ENCODE data around the gene NECTIN2. TPM values are rescaled to one million over a fixed set of nuclear protein-coding genes. Genes with fewer than 3 reads are reported as not detected.

The NECTIN2 gene
- total RNA-seq, 1 experiment from 2014 or later = 61.0 TPM

DNA sequence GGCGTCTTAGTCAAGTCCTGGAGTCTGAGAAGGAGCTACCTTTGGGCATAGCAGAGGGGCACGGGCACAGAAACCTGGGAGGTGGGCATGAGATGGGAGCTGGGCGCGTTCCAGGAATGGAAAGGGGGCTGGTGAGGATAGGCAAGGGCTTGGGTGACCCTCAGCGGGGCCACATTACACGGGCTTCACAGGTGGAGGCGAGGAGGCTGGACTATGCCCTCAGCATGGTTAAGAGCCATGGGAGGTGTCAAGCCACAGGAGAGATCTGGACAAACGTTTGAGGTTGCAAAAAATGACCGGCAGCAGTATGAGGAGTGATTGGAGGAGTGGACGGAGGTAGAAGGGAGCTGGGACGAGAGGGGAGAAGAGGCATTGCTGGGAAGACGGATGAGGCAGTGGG is 21.5 kb downstream of the NECTIN2 start:
- Histone ChIP-seq H3K4me3 (ENCODE audit: low read length) (no peak overlapping the region), H3K4me1 (ENCODE audit: insufficient read depth, low read length) (no peaks in the 10 kb centered on the region), H4K20me1 (ENCODE audit: low read length) (no peaks in the 10 kb centered on the region), H3K9me2 (replicated peaks; ENCODE audit: low read length) (no peaks in the 10 kb centered on the region), H3K9me3 (ENCODE audit: low read length) (no peaks in the 10 kb centered on the region), H3K27me3 (ENCODE audit: low read length) (no peaks in the 10 kb centered on the region), H2AFZ (ENCODE audit: low read length) (no peak overlapping the region), H3K27ac (ENCODE audit: low read length) (no peak overlapping the region), H3K9ac (ENCODE audit: low read length) (no peak overlapping the region), H3F3A (ENCODE audit: low read length, unreplicated experiment) (no peaks in the 10 kb centered on the region), H3K36me3 (ENCODE audit: low read depth, low read length) (no peaks in the 10 kb centered on the region), H3K79me2 (ENCODE audit: low read length) (no peaks in the 10 kb centered on the region), H3K4me2 (ENCODE audit: low read length) (no peak overlapping the region)
- ATAC-seq (no peak), DNase-seq (no peak)
- POLR2A ChIA-PET (ENCODE audit: unreplicated experiment) = no interaction called here
- CTCF ChIA-PET = no interaction called here
- BruUV-seq (replicated peaks) = no TSS peak
- no peak for TF ChIP-seq EZH2phosphoT487 (IDR thresholded peaks at IDR 0.05; ENCODE audit: borderline replicate concordance, low read length)
- TF ChIP-seq, protein P1, sequence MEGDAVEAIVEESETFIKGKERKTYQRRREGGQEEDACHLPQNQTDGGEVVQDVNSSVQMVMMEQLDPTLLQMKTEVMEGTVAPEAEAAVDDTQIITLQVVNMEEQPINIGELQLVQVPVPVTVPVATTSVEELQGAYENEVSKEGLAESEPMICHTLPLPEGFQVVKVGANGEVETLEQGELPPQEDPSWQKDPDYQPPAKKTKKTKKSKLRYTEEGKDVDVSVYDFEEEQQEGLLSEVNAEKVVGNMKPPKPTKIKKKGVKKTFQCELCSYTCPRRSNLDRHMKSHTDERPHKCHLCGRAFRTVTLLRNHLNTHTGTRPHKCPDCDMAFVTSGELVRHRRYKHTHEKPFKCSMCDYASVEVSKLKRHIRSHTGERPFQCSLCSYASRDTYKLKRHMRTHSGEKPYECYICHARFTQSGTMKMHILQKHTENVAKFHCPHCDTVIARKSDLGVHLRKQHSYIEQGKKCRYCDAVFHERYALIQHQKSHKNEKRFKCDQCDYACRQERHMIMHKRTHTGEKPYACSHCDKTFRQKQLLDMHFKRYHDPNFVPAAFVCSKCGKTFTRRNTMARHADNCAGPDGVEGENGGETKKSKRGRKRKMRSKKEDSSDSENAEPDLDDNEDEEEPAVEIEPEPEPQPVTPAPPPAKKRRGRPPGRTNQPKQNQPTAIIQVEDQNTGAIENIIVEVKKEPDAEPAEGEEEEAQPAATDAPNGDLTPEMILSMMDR (conservative IDR thresholded peaks at IDR 0.05; ENCODE audit: low read depth, low read length) = no peak
- intact Hi-C loops (cut with micrococcal nuclease) = no loop called here

DNA sequence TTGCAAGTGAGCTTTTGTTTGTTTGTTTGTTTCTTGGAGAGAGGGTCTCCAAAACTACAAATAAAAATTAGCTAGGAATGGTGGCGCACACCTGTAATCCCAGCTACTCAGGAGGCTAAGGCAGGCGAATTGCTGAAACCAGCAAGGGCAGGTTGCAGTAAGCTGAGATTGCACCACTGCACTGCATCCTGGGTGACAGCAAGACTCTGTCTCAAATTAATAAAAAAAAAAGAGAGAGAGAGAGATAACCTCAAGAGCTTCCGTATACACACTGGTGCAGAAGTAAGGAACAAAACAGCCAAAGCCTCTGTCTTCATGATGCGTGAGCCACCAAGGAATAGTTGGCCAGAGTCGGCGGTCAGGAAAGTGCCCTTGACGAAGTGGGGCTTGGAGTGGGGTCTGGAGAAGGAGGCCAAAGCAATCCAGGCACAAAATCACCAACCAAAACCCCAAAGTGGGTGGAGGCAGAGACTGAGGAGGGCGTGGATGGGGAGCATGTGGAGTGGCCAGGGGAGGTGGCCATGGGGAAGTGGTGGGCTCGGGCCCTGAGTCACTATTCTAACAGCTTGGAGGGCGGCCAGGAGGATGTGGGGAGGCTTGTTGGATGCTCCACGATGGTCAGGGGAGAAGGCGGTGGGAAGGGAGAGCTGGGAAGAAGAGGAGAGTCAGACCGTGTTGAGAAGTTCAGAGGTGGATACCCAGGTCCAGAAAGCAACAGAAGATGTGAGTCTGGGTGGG is 23.8 kb downstream of the NECTIN2 start:
- Histone ChIP-seq H3K4me2 (ENCODE audit: low read length) (no peak overlapping the region), H3K9me2 (replicated peaks; ENCODE audit: low read length) (no peaks in the 10 kb centered on the region), H3F3A (ENCODE audit: low read length, unreplicated experiment) (no peaks in the 10 kb centered on the region), H3K27ac (ENCODE audit: low read length) (no peak overlapping the region), H3K4me3 (ENCODE audit: low read length) (no peak overlapping the region), H3K9me3 (ENCODE audit: low read length) (no peaks in the 10 kb centered on the region), H2AFZ (ENCODE audit: low read length) (no peak overlapping the region), H3K27me3 (ENCODE audit: low read length) (no peaks in the 10 kb centered on the region), H4K20me1 (ENCODE audit: low read length) (no peaks in the 10 kb centered on the region), H3K36me3 (ENCODE audit: low read depth, low read length) (peaks cover 5% of the 10 kb centered on the region; the same call in 1 of the 2 replicates), H3K79me2 (ENCODE audit: low read length) (no peaks in the 10 kb centered on the region), H3K4me1 (ENCODE audit: insufficient read depth, low read length) (no peaks in the 10 kb centered on the region), H3K9ac (ENCODE audit: low read length) (no peak overlapping the region)
- DNase-seq (peak; percentile 27), ATAC-seq (peak; percentile 46; the same call in 1 of the 2 replicates)
- ChIA-PET POLR2A (ENCODE audit: unreplicated experiment) (interaction anchor here (0.6 kb wide), 2 partner anchors 173 to 191 kb away, joined by 3 to 4 read pairs; no protein-coding TSS in a partner anchor), CTCF (no interaction called here)
- no peak for TF ChIP-seq EZH2 (IDR thresholded peaks at IDR 0.05; ENCODE audit: low read length, unreplicated experiment)
- TF ChIP-seq, protein P1 (conservative IDR thresholded peaks at IDR 0.05; ENCODE audit: low read depth, low read length) = no peak
- TF ChIP-seq EZH2phosphoT487 (IDR thresholded peaks at IDR 0.05; ENCODE audit: borderline replicate concordance, low read length) = no peak
- intact Hi-C loops (cut with micrococcal nuclease) = no loop called here
- BruUV-seq (replicated peaks) = no TSS peak

DNA sequence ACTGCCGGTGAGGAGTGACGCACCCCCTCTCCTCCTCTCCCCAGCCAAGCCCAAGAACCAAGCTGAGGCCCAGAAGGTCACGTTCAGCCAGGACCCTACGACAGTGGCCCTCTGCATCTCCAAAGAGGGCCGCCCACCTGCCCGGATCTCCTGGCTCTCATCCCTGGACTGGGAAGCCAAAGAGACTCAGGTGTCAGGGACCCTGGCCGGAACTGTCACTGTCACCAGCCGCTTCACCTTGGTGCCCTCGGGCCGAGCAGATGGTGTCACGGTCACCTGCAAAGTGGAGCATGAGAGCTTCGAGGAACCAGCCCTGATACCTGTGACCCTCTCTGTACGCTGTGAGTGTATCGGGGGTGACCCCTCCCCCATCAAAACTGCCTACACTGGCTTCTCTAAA is 25.7 kb downstream of the NECTIN2 start:
- H3K4me1 ChIP-seq (ENCODE audit: insufficient read depth, low read length) = peaks cover 14% of the 10 kb centered on the region
- H3K36me3 ChIP-seq (ENCODE audit: low read depth, low read length) = peaks cover 7% of the 10 kb centered on the region
- no peaks in the 10 kb centered on the region for H3K9me2 ChIP-seq (replicated peaks; ENCODE audit: low read length)
- DNase-seq = no peak
- H3K27ac ChIP-seq (ENCODE audit: low read length) = no peak overlapping the region
- TF ChIP-seq EZH2 (IDR thresholded peaks at IDR 0.05; ENCODE audit: low read length, unreplicated experiment) (no peak), EZH2phosphoT487 (IDR thresholded peaks at IDR 0.05; ENCODE audit: borderline replicate concordance, low read length) (no peak)
- TF ChIP-seq, protein P1 (conservative IDR thresholded peaks at IDR 0.05; ENCODE audit: low read depth, low read length) = no peak
- ChIA-PET CTCF (no interaction called here), POLR2A (ENCODE audit: unreplicated experiment) (no interaction called here)
- H3K79me2 ChIP-seq (ENCODE audit: low read length) = no peaks in the 10 kb centered on the region
- no peak overlapping the region for H2AFZ ChIP-seq (ENCODE audit: low read length)
- BruUV-seq (replicated peaks) = no TSS peak
- no peaks in the 10 kb centered on the region for H3F3A ChIP-seq (ENCODE audit: low read length, unreplicated experiment)
- no peaks in the 10 kb centered on the region for H3K9me3 ChIP-seq (ENCODE audit: low read length)
- H3K4me3 ChIP-seq (ENCODE audit: low read length) = no peak overlapping the region
- no peaks in the 10 kb centered on the region for H4K20me1 ChIP-seq (ENCODE audit: low read length)
- H3K27me3 ChIP-seq (ENCODE audit: low read length) = no peaks in the 10 kb centered on the region
- no peak overlapping the region for H3K9ac ChIP-seq (ENCODE audit: low read length)
- no peak for ATAC-seq
- no peak overlapping the region for H3K4me2 ChIP-seq (ENCODE audit: low read length)
- intact Hi-C loops (cut with micrococcal nuclease) = no loop called here

All from PC-3 (cell line).